OCI-LY7 (cell line): Measurements from ENCODE around the gene IFNB1. TPM values are rescaled to one million over a fixed set of nuclear protein-coding genes. Genes with fewer than 3 reads are reported as not detected.

ENCODE experiments used
- small RNA-seq: library from RNA; depleted of rRNA; stranded (forward); fragments of <200 nt; gene quantifications from one replicate; pipeline ENCODE3, GENCODE V24; 2014
- total RNA-seq, 2 experiments: library from RNA; depleted of rRNA in 1 of 2; stranded (reverse); fragments of >200 nt in 1 of 2; shearing (Covaris generic) in 1 of 2; gene quantifications; 2 replicates each; pipeline ENCODE4 v1.2.3, GENCODE V29; 2014 to 2022

The IFNB1 gene
- total RNA-seq, 2 experiments from 2014 or later: not detected

Small RNA genes lying within 50 kb of the gene (small RNA-seq; reads per million reads assigned to genes)
- not detected for gene IFNWP4

Other genes starting within 250 kb of the IFNB1 start
- not detected in 2 replicates for gene HACD4, start 46.3 kb downstream of the IFNB1 start, total RNA-seq (2014; rRNA removed; shearing (Covaris generic))
- gene HACD4, start 46.3 kb downstream of the IFNB1 start, total RNA-seq (2022): not detected in 2 replicates
- not detected in 2 replicates for gene IFNW1, start 63.9 kb upstream of the IFNB1 start, total RNA-seq (2014; rRNA removed; shearing (Covaris generic))
- gene IFNW1, start 63.9 kb upstream of the IFNB1 start, total RNA-seq (2022): not detected in 2 replicates
- gene IFNA21, start 88.7 kb upstream of the IFNB1 start, total RNA-seq (2014; rRNA removed; shearing (Covaris generic)): not detected in 2 replicates
- not detected in 2 replicates for gene IFNA21, start 88.7 kb upstream of the IFNB1 start, total RNA-seq (2022)
- not detected in 2 replicates for gene IFNA4, start 109.6 kb upstream of the IFNB1 start, total RNA-seq (2014; rRNA removed; shearing (Covaris generic))
- gene IFNA4, start 109.6 kb upstream of the IFNB1 start, total RNA-seq (2022): not detected in 2 replicates
- not detected in 2 replicates for gene IFNA7, start 124.3 kb upstream of the IFNB1 start, total RNA-seq (2014; rRNA removed; shearing (Covaris generic))
- gene IFNA7, start 124.3 kb upstream of the IFNB1 start, total RNA-seq (2022): not detected in 2 replicates
- not detected in 2 replicates for gene IFNA10, start 129.2 kb upstream of the IFNB1 start, total RNA-seq (2014; rRNA removed; shearing (Covaris generic))
- not detected in 2 replicates for gene IFNA10, start 129.2 kb upstream of the IFNB1 start, total RNA-seq (2022)
- gene IFNA16, start 139.4 kb upstream of the IFNB1 start, total RNA-seq (2014; rRNA removed; shearing (Covaris generic)): not detected in 2 replicates
- not detected in 2 replicates for gene IFNA16, start 139.4 kb upstream of the IFNB1 start, total RNA-seq (2022)
- gene IFNA17, start 150.3 kb upstream of the IFNB1 start, total RNA-seq (2014; rRNA removed; shearing (Covaris generic)): not detected in 2 replicates
- gene IFNA17, start 150.3 kb upstream of the IFNB1 start, total RNA-seq (2022): not detected in 2 replicates
- not detected in 2 replicates for gene IFNA14, start 162.1 kb upstream of the IFNB1 start, total RNA-seq (2014; rRNA removed; shearing (Covaris generic))
- not detected in 2 replicates for gene IFNA14, start 162.1 kb upstream of the IFNB1 start, total RNA-seq (2022)
- not detected in 2 replicates for gene IFNA5, start 227.4 kb upstream of the IFNB1 start, total RNA-seq (2014; rRNA removed; shearing (Covaris generic))
- gene IFNA5, start 227.4 kb upstream of the IFNB1 start, total RNA-seq (2022): not detected in 2 replicates